NB4 (cell line): ENCODE data around the gene NLRP6.
"Not testable (repeated sequence)": the region's sequence is repeated elsewhere in the genome, so short reads cannot be mapped to it uniquely, and the experiment has no call there.

Experiments
- DNase-seq: peaks from one replicate; pipeline ENCODE4 v3.0.0; 2010; ENCODE audit warnings: low read depth
- H3K4me3 ChIP-seq: one replicate; pipeline ENCODE4 v1.5.1; 2011; ENCODE audit warnings: mild to moderate bottlenecking, low read depth, low read length, moderate library complexity
- CTCF ChIP-seq: IDR thresholded peaks from one replicate; pipeline ENCODE4 v1.5.1; 2012; ENCODE audit warnings: low read depth, low read length
- MAX ChIP-seq: IDR thresholded peaks from 2 replicates; pipeline ENCODE4 v1.6.1; 2011; ENCODE audit warnings: low read depth, low read length
- MYC ChIP-seq: IDR thresholded peaks from 2 replicates; pipeline ENCODE4 v1.6.1; 2011; ENCODE audit warnings: low read depth, low read length
- POLR2A ChIP-seq: IDR thresholded peaks from 2 replicates; pipeline ENCODE4 v1.6.1; 2011; ENCODE audit warnings: mild to moderate bottlenecking; ENCODE audit not compliant: insufficient read length; ENCODE audit errors: extremely low read depth

Gene NLRP6

GRCh38 chr11:313787-314553, 35.8 kb downstream of the NLRP6 start, which contains the start of gene IFITM1:
TSS of gene IFITM1 (plus strand) at chr11:314040. CDS start at chr11:314171, 131 bp downstream.
- TF ChIP-seq POLR2A: peak; percentile 80
- TF ChIP-seq CTCF: no peak
- peak; percentile 49 for TF ChIP-seq MAX
- TF ChIP-seq MYC: peak; percentile 8; the same call in 1 of the 2 replicates
- DNase-seq: peak; percentile 87

GRCh38 chr11:314554-314875, 36.3 kb downstream of the NLRP6 start:
- peak overlapping the region; percentile 73 for H3K4me3 ChIP-seq
- DNase-seq: not testable (repeated sequence)

More at GRCh38 chr11:313787-314553, 35.8 kb downstream of the NLRP6 start, which contains the start of gene IFITM1:
- H3K4me3 ChIP-seq: peak within 1 kb of the TSS; percentile 73

- peak overlapping the region; percentile 73 for H3K4me3 ChIP-seq
- TF ChIP-seq POLR2A (no peak), MAX (no peak), CTCF (no peak), MYC (no peak)
- DNase-seq: no peak
Measured at GRCh38 chr11:315051-315481, 36.9 kb downstream of the NLRP6 start.

GRCh38 chr11:315516-315994, 37.3 kb downstream of the NLRP6 start:
- H3K4me3 ChIP-seq: peak overlapping the region; percentile 73
- TF ChIP-seq MAX: no peak
- TF ChIP-seq MYC: no peak
- TF ChIP-seq CTCF: no peak
- TF ChIP-seq POLR2A: no peak
- no peak for DNase-seq

- H3K4me3 ChIP-seq: no peak overlapping the region
Measured at GRCh38 chr11:316031-316701, 38.0 kb downstream of the NLRP6 start.

More at GRCh38 chr11:316031-316701, 38.0 kb downstream of the NLRP6 start:
- DNase-seq: peak; percentile 37
- no peak for TF ChIP-seq MYC
- no peak for TF ChIP-seq CTCF
- no peak for TF ChIP-seq POLR2A
- TF ChIP-seq MAX: no peak
